B cell (primary cell): Measurements from ENCODE around the gene WDR82. TPM values are rescaled to one million over a fixed set of nuclear protein-coding genes. Genes with fewer than 3 reads are reported as not detected.

Source experiments
- ATAC-seq: fragments of 200-7000 bp; cut with Tn5 transposase; one replicate; pipeline ENCODE4 v1.10.0; 2021; ENCODE audit warnings: low read depth, mild to moderate bottlenecking, moderate number of reproducible peaks, moderate library complexity
- CTCF ChIA-PET: fragments of 350-600 bp; sonication (Branson Sonifier 250); formaldehyde crosslinking; loops from one replicate; lab custom pipeline; 2021; ENCODE audit warnings: antibody characterized with exemption, inconsistent platforms; lab: Charles Lee
- POLR2A ChIA-PET: fragments of 350-600 bp; sonication (Branson Sonifier 250); formaldehyde crosslinking; loops from one replicate; lab custom pipeline; 2021; ENCODE audit warnings: antibody characterized with exemption; lab: Charles Lee
- DNase-seq: peaks from one replicate; pipeline ENCODE4 v3.0.0; 2013
- H2AFZ ChIP-seq: 2 replicates; pipeline ENCODE4 v1.6.1; 2012; ENCODE audit warnings: mild to moderate bottlenecking, low read depth, low read length; ENCODE audit not compliant: insufficient read depth, poor library complexity, severe bottlenecking
- H3K27ac ChIP-seq, 2 donors: 1 replicate in 1 of 2; 2 replicates in 1 of 2; pipeline ENCODE4 v1.5.1; 2012 to 2013; ENCODE audit warnings: low read length in 2 of 2, mild to moderate bottlenecking in 2 of 2, moderate library complexity in 1 of 2
- H3K27me3 ChIP-seq, 4 experiments: fragments of 200-600 bp in 1 of 4; sonication (generic) in 1 of 4; replicated peaks in 1 of 4; 1 replicate in 2 of 4; 2 replicates in 2 of 4; pipeline versions ENCODE4 v1.6.1 to v1.7.0; 2013 to 2016; ENCODE audit warnings: low read length in 3 of 4, mild to moderate bottlenecking in 2 of 4, mixed read lengths in 1 of 4, moderate library complexity in 1 of 4; ENCODE audit not compliant: insufficient read depth in 4 of 4, control insufficient read depth in 3 of 4; ENCODE audit errors: control extremely low read depth in 1 of 4
- H3K36me3 ChIP-seq, 2 experiments: replicated peaks in 1 of 2; 1 replicate in 1 of 2; 2 replicates in 1 of 2; pipeline versions ENCODE4 v1.6.1 to v1.7.1; 2013; ENCODE audit warnings: low read length in 1 of 2; ENCODE audit not compliant: insufficient read depth in 2 of 2, control insufficient read depth in 1 of 2; ENCODE audit errors: control extremely low read depth in 1 of 2, extremely low read depth in 1 of 2
- H3K4me1 ChIP-seq, 2 donors: fragments of 200-600 bp in 1 of 2; sonication (generic) in 1 of 2; 1 replicate in 1 of 2; 2 replicates in 1 of 2; pipeline versions ENCODE4 v1.5.1 to v1.6.1; 2013 to 2017; ENCODE audit warnings: low read length in 2 of 2; ENCODE audit not compliant: control insufficient read depth in 2 of 2, insufficient read depth in 2 of 2
- H3K4me2 ChIP-seq: replicated peaks from 2 replicates; pipeline ENCODE3; 2012; ENCODE audit warnings: mild to moderate bottlenecking, low read depth, low read length; ENCODE audit not compliant: poor library complexity, severe bottlenecking
- H3K4me3 ChIP-seq, 5 experiments: fragments of 200-600 bp in 1 of 5; sonication (generic) in 1 of 5; 1 replicate in 3 of 5; 2 replicates in 2 of 5; pipeline versions ENCODE4 v1.5.1 to v1.7.0; 2011 to 2016; ENCODE audit warnings: low read length in 4 of 5, mild to moderate bottlenecking in 4 of 5, low read depth in 2 of 5, control low read depth in 1 of 5, moderate library complexity in 1 of 5; ENCODE audit not compliant: insufficient read depth in 1 of 5; ENCODE audit errors: control extremely low read depth in 1 of 5, extremely low read depth in 1 of 5
- H3K79me2 ChIP-seq: fragments of 200-600 bp; sonication (generic); one replicate; pipeline ENCODE4 v1.6.0; 2016; ENCODE audit warnings: low read length; ENCODE audit not compliant: control insufficient read depth, insufficient read depth
- H3K9ac ChIP-seq: fragments of 200-600 bp; sonication (generic); 2 replicates; pipeline ENCODE4 v1.6.1; 2017; ENCODE audit warnings: mild to moderate bottlenecking, low read length, moderate library complexity
- H3K9me3 ChIP-seq, 3 donors: one replicate each; pipeline versions ENCODE4 v1.6.1 to v1.7.1; 2013; ENCODE audit warnings: low read length in 2 of 3; ENCODE audit not compliant: control insufficient read depth in 2 of 3, insufficient read depth in 1 of 3; ENCODE audit errors: control extremely low read depth in 1 of 3
- H4K20me1 ChIP-seq: 2 replicates; pipeline ENCODE4 v1.6.0; 2012; ENCODE audit warnings: mild to moderate bottlenecking, low read length; ENCODE audit not compliant: insufficient read depth, control insufficient read depth, poor library complexity, severe bottlenecking
- H3K27ac Mint-ChIP-seq: one replicate; pipeline ENCODE4 v1.8.0; 2021; ENCODE audit warnings: mixed read lengths
- H3K27me3 Mint-ChIP-seq: one replicate; pipeline ENCODE4 v1.8.0; 2021; ENCODE audit warnings: mixed read lengths
- H3K4me1 Mint-ChIP-seq: one replicate; pipeline ENCODE4 v1.8.0; 2021; ENCODE audit warnings: mixed read lengths
- H3K4me3 Mint-ChIP-seq: one replicate; pipeline ENCODE4 v1.8.0; 2021; ENCODE audit warnings: mixed read lengths
- H3K9me3 Mint-ChIP-seq: one replicate; pipeline ENCODE4 v1.8.0; 2022; ENCODE audit warnings: mixed read lengths; ENCODE audit not compliant: insufficient read depth
- EZH2 ChIP-seq: IDR thresholded peaks from 2 replicates; pipeline ENCODE4 v1.6.1; 2012; ENCODE audit warnings: borderline replicate concordance, low read depth, mild to moderate bottlenecking, moderate library complexity, low read length; ENCODE audit not compliant: insufficient read depth, poor library complexity, severe bottlenecking
- WGBS: methylation state at CpG from one replicate; pipeline ENCODE4 v1.1.5; 2013; ENCODE audit warnings: missing lambda C conversion rate; ENCODE audit not compliant: insufficient coverage; 5-methylcytosine and 5-hydroxymethylcytosine counted together
- intact Hi-C: fragments of 100-400 bp; cut with micrococcal nuclease; formaldehyde crosslinking; loops from one replicate; pipeline ENCODE4 v1.10.0; 2022
- polyA plus RNA-seq: library from polyadenylated mRNA; depleted of rRNA; stranded (reverse); fragments of >200 nt; gene quantifications from 2 replicates; pipeline ENCODE4 v1.2.3, GENCODE V29; 2012
- total RNA-seq, 2 donors: library from RNA; stranded (reverse); fragments of 120-200 nt in 1 of 2; gene quantifications; 1 replicate in 1 of 2; 2 replicates in 1 of 2; pipeline versions ENCODE4 v1.2.3 to v1.2.4, GENCODE V29; 2013 to 2022
- TF ChIP-seq, protein P1 (sequence below): fragments of 200-600 bp; IDR thresholded peaks from one replicate; pipeline ENCODE4 v1.8.0; 2022; ENCODE audit warnings: antibody characterized with exemption, mild to moderate bottlenecking

The WDR82 gene
- total and polyA plus RNA-seq, 2 donors (not counting 1 experiment from before 2014, with no cell fraction given): 27.8 to 101 TPM

DNA sequence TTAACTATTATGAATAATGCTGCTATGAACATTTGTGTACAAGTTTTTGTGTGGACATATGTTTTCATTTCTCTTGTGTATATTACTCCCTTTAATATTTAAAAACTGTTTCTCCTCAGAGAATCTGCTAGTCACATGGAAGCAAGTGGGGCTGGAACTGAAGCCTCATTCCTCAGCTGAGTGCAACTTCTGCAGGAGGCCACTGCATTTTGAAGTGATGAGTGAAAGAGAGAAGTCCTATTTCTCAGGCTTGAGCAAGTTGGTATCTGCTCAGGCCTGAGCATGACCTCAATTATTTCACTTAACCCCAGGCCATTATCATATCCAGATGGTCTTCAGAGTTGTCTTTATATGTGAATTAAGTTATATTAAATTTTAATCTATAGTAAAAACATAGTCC lies 64.5 kb downstream of the WDR82 start:
- Mint-ChIP-seq H3K27me3 (no peaks in the 10 kb centered on the region), H3K9me3 (no peaks in the 10 kb centered on the region), H3K27ac (no peak overlapping the region), H3K4me3 (no peak overlapping the region), H3K4me1 (peaks cover 25% of the 10 kb centered on the region)
- peaks cover 22 to 26% of the 10 kb centered on the region in 2 donors for H3K4me1 ChIP-seq
- no peak overlapping the region for H2AFZ ChIP-seq
- intact Hi-C loops: no loop called here
- DNase-seq (no peak), ATAC-seq (no peak)
- CTCF ChIA-PET: interaction anchor here (0.7 to 5.3 kb wide), 2 partner anchors 7 to 125 kb away, joined by 3 to 36 read pairs; no protein-coding TSS in a partner anchor
- H3K79me2 ChIP-seq: peaks cover 9% of the 10 kb centered on the region
- H4K20me1 ChIP-seq: peaks cover 1% of the 10 kb centered on the region
- H3K27me3 ChIP-seq: no peaks in the 10 kb centered on the region
- no peak overlapping the region for H3K4me3 ChIP-seq
- H3K9ac ChIP-seq: no peak overlapping the region
- no peaks in the 10 kb centered on the region for H3K9me3 ChIP-seq
- POLR2A ChIA-PET: no interaction called here
- TF ChIP-seq, protein P1, sequence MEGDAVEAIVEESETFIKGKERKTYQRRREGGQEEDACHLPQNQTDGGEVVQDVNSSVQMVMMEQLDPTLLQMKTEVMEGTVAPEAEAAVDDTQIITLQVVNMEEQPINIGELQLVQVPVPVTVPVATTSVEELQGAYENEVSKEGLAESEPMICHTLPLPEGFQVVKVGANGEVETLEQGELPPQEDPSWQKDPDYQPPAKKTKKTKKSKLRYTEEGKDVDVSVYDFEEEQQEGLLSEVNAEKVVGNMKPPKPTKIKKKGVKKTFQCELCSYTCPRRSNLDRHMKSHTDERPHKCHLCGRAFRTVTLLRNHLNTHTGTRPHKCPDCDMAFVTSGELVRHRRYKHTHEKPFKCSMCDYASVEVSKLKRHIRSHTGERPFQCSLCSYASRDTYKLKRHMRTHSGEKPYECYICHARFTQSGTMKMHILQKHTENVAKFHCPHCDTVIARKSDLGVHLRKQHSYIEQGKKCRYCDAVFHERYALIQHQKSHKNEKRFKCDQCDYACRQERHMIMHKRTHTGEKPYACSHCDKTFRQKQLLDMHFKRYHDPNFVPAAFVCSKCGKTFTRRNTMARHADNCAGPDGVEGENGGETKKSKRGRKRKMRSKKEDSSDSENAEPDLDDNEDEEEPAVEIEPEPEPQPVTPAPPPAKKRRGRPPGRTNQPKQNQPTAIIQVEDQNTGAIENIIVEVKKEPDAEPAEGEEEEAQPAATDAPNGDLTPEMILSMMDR: no peak
- no peak for TF ChIP-seq EZH2
- peaks cover 1 to 73% of the 10 kb centered on the region in 2 experiments for H3K36me3 ChIP-seq
- H3K4me2 ChIP-seq: no peak overlapping the region
- no peak overlapping the region for H3K27ac ChIP-seq

DNA sequence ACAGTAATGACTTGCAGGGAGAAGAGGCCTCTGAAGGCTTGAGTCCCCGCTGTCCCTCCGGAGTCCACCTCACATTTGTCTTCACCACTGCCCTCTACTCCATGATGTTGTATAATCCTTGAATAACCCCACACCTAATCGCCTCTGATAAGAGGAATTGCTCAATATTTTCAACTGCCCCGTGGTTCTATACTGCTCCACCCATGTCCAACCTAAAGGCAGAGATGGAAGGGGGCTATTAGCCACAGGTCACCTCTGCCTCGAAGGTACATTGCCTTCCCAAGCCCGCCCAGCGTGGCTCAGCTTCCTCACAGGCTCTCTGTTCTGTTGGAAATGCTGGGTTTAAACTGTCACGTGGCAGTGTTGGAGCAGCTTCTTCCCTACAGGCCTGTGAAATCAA lies 65.4 kb downstream of the WDR82 start:
- POLR2A ChIA-PET: interaction anchor here (0.5 kb wide), 1 partner anchor 40 kb away, joined by 3 read pairs; no protein-coding TSS in a partner anchor
- Histone ChIP-seq H3K27me3 (no peaks in the 10 kb centered on the region), H3K4me2 (no peak overlapping the region), H3K27ac (no peak overlapping the region), H3K4me1 (peaks cover 15 to 17% of the 10 kb centered on the region in 2 donors), H4K20me1 (no peaks in the 10 kb centered on the region), H3K4me3 (no peak overlapping the region), H2AFZ (no peak overlapping the region), H3K9me3 (no peaks in the 10 kb centered on the region), H3K79me2 (peaks cover 5% of the 10 kb centered on the region), H3K36me3 (peaks cover under 1 to 78% of the 10 kb centered on the region in 2 experiments), H3K9ac (no peak overlapping the region)
- no peak overlapping the region for H3K27ac Mint-ChIP-seq
- CTCF ChIA-PET: interaction anchor here (5.3 kb wide), 1 partner anchor 8 kb away, joined by 36 read pairs; no protein-coding TSS in a partner anchor
- DNase-seq (no peak), ATAC-seq (no peak)
- 100% methylated on average over 6 of the region's 8 CpGs for WGBS
- intact Hi-C loops: no loop called here
- H3K4me3 Mint-ChIP-seq: no peak overlapping the region
- peaks cover 16% of the 10 kb centered on the region for H3K4me1 Mint-ChIP-seq
- TF ChIP-seq, protein P1: no peak
- no peak for TF ChIP-seq EZH2
- no peaks in the 10 kb centered on the region for H3K9me3 Mint-ChIP-seq
- no peaks in the 10 kb centered on the region for H3K27me3 Mint-ChIP-seq
